CD4-positive, alpha-beta T cell treated with Interleukin-6 at 100 ng/mL for 8 hours (primary cell): ENCODE data around the gene COL23A1.

Source experiments
- DNase-seq: peaks from one replicate; pipeline ENCODE4 v3.0.0-alpha.2; 2020; ENCODE audit warnings: mixed read lengths, low spot score

The COL23A1 gene

GRCh38 chr5:178475422-178475821 is 114.8 kb downstream of the COL23A1 start:
- no peak for DNase-seq

DNA sequence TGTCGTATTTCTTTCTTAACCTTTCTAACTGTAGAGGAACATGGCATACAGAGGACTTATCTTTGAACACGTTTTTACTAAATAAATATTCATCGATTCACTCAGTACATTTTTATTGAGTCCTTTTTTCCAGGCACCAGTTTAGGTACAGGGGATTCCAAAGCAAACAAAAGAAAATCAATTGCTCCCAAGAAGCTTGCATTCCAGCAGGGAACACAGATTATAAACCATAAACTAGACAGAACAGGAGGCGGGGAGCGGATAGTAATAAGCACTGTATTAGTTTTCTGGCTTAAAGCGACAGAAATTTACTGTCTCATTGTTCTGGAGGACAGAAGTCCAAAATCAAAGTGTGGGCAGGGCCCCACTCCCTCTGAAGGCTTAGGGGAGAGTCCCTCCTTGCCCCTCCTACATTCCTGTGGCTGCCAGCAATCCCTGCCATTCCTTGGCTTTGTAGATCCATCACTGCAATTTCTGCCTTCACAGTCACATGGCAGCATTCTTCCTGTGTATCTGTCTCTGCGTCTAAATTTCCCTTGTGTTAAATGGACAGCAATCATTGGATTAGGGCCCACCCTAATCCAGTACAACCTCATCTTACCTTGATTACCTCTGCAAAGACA is 115.5 kb downstream of the COL23A1 start:
- no peak for DNase-seq

GRCh38 chr5:178473854-178474253 is 116.3 kb downstream of the COL23A1 start:
- no peak for DNase-seq

GRCh38 chr5:178472138-178472537 is 118.1 kb downstream of the COL23A1 start:
- no peak for DNase-seq

GRCh38 chr5:178471711-178472110 is 118.5 kb downstream of the COL23A1 start:
- no peak for DNase-seq

- DNase-seq = no peak
Observed at GRCh38 chr5:178470760-178471025, 119.5 kb downstream of the COL23A1 start.

DNA sequence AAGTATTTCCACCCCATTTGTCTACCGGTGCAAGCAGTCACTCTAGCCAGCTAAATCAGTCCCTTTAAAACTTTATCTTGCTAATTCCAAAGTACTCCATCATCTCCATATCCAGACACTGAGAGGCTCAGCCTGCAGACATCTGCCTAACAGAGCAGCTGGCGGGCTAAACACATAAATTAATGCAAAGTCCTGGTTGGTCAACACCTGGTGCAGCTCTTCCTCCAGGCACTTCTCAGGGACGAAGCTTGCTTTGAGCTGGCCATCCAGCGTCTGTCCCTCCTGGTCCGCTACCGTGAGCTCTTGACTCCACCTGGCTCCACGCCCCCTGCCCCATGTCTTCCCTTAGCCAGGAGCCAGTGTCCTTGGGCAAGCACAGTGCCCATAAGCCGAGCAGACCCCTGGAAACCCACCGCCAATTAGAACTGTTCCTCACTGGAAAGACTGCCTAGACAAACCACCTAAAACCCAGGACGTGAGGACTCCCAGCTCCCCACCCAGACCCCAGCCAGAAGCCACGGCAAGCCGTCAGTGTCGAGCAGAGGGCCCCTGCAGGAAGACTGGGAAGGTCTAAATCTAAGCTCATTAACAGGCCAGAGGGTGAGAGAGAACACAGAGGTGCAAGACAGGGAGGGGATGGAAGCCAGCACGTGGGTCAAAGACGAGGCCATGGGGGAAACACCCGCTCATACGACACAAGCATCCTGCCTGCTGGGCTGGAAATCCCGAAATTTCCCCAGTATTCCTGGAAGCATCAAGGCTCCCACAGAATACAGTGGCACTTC is 120.0 kb downstream of the COL23A1 start:
- no peak for DNase-seq

DNA sequence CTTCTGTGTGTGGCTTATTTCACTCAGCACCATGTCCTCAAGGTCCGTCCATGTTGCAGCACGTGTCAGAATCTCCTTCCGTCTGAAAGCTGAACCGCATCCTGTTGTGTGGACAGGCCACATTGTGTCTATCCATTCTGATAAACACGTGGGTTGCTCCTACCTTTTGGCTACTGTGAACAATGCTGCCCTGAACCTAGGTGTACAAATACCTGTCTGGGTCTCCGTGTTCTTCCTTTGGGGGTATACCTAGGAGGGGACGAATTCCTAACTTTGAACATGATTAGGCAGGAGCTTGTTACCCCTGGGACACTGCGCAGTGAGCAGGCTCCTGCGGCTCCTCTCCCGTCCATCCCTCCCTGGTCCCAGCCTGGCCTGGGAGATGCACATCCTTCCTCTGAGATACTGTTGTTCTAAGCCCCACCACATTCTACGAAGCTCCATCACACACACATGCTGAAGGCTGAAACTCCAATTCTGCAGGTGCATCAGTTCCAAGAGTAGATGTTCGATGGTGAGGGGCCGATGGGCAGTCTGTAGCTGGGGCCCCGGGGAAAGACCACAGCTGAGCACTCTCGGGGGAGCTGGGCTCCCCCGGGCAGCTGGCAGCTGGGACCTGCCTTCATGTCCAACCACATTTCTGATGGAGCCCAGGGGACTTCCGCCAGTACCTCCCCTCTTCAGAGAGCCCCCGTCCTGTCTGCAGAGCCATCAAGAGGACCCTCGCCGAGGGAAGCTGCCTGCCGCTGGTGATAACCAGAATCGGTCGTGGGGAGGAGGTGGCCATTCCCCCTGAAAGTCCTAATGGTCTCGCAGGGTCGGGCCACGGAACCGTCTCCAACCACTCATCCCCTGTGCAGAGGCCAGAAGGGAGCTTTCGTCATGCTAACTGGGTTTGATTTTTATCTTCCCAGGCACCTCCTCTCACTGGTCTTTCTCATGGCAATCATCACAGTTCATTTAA is 120.9 kb downstream of the COL23A1 start:
- no peak for DNase-seq

GRCh38 chr5:178468196-178468685 is 122.0 kb downstream of the COL23A1 start:
- no peak for DNase-seq

GRCh38 chr5:178467568-178468195 is 122.5 kb downstream of the COL23A1 start:
- no peak for DNase-seq

- no peak for DNase-seq
Observed at GRCh38 chr5:178467205-178467567, 123.0 kb downstream of the COL23A1 start.

DNA sequence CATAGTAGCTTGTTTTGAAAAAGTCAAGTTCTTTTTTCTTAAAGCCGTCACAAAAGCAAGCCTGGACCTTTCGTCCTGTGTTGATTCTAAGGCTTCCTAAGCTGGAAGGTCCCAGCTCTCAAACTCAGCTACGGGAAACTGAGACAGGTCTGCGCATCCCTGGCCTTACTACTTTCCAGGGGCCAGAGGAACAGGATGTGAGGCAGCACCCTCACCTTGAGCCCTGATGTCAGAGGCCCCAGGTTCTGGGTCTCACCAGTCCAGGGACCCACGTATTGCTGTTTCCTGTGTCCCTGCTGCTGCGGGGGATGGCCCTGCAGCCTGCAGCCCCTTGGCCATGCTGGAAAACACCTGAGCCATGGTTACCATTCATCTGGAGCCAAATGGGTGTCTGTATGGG is 123.9 kb downstream of the COL23A1 start:
- DNase-seq = no peak

DNA sequence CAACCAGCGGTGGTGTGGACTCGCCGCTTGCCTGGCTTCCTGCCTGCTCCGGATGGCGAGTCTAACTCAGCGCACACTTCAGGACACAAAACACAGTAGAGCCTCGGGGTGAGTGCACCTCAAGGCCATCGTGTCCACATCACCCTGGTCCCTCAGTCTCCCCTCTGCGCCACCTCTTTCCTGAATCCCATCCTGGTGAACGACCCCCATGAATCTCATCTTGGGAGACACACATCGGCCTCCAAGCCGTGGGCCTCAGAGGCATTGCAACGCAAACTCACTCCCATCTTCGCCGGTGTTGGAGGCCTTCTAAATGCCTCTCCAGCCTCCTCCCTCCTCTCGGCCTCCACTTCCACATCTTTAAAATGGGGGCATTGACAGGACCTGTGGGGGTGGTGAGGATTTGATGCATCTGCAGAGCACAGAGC is 124.3 kb downstream of the COL23A1 start:
- DNase-seq = no peak

DNA sequence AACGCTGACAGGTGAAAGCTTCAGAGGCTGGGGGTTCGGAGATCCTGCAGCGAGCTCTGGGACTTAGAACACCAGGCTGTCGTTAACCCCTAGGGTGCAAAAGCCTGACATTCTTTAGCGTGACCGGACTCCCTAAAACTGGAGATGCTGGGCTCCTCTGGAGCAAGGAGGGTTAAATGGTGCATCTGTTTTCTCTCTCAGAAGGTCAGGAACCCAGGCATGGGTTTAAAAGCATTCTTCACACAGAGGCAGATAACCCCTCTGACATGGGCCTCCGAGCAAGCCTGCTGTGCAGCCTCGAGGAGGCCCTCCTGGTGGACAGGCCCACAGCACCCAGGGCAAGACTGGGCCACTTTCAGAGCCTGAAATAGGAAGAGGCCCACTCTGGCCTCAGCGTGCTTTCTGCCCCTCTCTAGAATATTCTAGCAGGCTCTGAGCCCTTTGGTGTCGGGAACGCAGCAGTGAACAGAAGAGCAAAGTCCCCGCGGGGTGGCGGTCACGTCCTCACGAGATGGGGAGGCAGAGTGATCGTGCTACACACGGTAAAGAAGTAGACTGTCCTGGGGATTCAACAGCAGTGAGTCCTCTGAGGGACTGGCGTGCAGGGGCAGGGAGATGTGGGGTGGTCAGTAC is 124.8 kb downstream of the COL23A1 start:
- no peak for DNase-seq

DNA sequence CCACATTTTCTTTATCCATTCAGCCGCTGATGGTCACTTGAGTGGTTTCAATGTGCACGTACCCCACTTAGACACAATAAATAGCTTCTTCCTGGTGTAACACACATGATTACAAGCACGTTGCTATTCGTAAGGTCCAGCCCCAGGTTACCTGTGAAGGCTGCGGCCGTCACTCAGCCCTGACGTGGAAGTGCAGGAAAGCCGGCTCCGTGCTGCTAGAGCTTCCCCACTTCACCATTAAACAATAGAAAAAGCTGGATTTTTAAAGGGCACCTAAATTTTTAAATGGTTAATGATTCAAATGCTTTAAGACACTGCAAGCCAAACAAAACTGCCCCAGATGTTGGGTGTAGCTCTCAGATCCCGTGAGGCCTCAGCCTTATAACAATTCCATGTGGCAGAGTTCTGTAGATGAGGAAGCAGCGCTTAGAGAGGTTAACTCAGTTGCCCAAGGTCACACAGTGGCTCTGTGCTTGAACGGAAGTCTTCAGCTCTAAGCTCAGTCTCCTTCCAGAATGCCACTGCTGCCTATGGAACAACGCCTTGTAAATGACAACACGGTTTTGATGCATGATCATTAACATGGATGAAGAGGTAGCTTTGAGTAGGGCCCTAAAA is 125.7 kb downstream of the COL23A1 start:
- DNase-seq = no peak

GRCh38 chr5:178463321-178464155 is 126.7 kb downstream of the COL23A1 start:
- no peak for DNase-seq

DNA sequence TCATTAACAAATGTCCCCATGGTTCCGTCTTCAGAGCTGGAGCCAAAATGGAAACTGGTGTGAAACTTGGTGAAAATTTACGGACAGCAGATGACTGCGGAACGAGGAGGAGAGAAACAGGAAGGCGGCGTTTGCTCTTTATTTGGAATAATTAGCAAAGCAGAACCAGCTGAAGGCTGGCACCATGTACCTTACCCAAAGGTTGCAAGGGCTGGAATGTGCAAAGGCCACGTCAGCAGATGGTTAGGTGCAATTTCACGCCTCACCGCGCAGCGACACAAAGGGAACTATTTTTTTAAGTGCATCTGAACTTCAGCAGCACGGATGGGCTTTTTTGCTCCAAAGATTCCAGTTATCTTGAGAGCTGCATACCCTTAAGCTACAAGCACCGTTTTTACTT is 127.4 kb downstream of the COL23A1 start:
- DNase-seq = no peak

GRCh38 chr5:178462076-178462475 is 128.1 kb downstream of the COL23A1 start:
- no peak for DNase-seq

DNA sequence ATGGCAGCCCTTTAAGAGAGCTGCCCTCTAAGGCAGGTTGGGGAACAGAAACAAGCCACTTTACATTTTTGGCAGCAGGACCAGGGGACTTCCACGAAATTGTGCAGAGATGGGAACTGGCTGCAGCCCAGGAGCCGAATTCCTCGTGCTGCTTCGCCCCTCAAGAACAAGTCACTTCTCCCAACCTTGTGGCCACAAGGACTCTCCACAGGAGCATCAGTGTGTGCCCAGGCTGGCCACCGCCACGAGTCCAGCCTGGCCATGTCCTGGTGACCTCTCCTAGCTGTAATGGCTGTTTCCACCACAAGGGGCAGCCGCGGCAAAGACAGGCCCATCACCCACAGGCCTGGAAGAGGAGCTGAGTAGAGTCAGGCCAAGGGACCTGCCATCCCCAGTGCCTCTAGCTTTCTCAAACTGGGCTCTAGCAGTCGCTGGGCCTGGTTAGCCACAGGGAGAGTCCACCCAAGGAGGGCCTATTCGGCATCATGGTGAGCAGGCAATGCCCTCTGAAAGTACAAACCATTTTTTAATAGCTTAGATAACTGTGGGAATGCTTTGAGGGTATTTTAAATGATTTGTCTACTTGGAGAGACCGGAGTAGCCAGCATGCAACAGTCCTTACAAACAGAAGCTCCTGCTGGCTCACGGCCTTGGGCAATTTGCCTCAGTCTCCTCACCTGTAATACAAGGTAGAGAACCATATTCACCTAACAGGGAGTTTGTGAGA is 129.0 kb downstream of the COL23A1 start:
- DNase-seq = no peak

DNA sequence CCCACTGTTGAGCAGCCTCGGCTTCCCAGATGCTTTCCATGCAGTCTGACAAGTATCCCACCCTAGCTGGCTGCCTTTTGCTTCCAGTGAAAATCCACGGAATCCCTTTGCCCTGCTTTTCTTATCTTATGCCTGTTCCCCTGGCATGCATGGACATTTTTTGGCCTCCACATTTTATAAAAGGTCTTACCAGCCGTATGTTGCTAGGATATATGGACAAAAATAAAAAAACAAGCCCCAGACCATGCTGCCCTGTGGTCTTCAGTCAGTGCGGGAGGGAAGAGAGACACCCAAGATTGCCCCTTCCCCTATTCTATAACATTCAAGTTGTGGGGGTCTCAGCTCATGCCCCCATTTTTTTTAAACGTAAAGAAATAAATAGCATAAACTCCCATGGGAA is 129.6 kb downstream of the COL23A1 start:
- no peak for DNase-seq
